RWPE1 (cell line): ENCODE measurements around the gene NLRX1.
A peak's percentile ranks its signal among the peaks of the same experiment; 100 is the strongest.

Experiments used
- CTCF ChIA-PET: fragments of 350-600 bp; sonication (Branson Sonifier 250); formaldehyde crosslinking; extraction: SDS; loops from one replicate; lab custom pipeline; 2021; lab: Yijun Ruan, JAX
- POLR2A ChIA-PET: fragments of 400-600 bp; formaldehyde crosslinking; extraction: SDS; loops from one replicate; lab custom pipeline; 2020; ENCODE audit warnings: antibody characterized with exemption; ENCODE audit not compliant: low non-redundant PET; lab: Yijun Ruan, JAX
- DNase-seq: peaks from one replicate; pipeline ENCODE4 v3.0.0; 2012; ENCODE audit warnings: low spot score
- H3K27ac ChIP-seq: fragments of 450-650 bp; 2 replicates; pipeline ENCODE4 v1.5.1; 2017
- TF ChIP-seq, protein P1 (sequence below): fragments of 450-650 bp; conservative IDR thresholded peaks from 2 replicates; pipeline ENCODE4 v1.5.1; 2017; ENCODE audit warnings: low read depth, mild to moderate bottlenecking

NLRX1 gene

DNA sequence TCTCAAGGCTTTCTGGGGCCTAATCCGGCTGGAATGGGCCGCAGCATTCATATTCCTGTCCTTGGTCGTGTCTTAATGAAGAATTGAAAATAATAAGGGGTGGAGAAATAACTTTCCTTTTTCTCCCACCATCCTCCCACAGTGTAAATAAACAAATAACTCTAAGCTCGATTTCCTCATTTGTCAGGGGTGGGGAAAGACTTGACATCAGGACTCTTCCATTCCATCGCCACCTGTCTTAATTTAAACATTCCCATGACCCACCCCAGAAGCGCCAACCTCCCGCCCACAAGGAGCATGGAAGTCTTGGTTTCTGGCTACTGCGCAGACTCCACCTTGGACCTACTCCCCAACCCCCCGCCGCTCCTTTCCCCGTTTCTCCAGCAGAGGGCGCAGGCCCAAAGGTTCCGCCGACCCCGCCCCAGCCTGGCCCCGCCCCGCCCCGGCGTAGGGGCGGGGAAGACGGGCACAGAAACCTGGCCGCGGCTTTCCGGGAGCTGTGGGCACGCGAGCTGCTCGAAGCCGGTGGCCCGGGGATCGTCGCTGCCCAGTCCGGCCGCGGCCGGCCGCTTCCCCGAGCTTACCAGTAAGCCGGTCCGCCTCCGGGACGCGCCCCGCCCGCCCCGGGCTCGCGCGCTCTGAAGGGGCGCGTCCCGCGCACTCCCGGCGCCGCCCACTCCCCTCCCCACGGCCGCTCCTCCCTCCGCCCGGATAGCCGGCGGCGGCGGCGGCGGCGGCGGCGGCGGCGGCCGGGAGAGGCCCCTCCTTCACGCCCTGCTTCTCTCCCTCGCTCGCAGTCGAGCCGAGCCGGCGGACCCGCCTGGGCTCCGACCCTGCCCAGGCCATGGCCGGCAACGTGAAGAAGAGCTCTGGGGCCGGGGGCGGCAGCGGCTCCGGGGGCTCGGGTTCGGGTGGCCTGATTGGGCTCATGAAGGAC is 37.3 kb downstream of the NLRX1 start, which contains the start of gene CBL:
TSS of gene CBL (plus strand) at position 766 of the 937 bp plus-strand sequence. CDS start at position 845, 79 bp downstream.
- CTCF ChIA-PET, result interaction anchor here (0.5 to 0.9 kb wide), 8 partner anchors 9 to 404 kb away, joined by 3 to 8 read pairs (median 3); partner anchors contain the start of gene C2CD2L
- TF ChIP-seq, protein P1, sequence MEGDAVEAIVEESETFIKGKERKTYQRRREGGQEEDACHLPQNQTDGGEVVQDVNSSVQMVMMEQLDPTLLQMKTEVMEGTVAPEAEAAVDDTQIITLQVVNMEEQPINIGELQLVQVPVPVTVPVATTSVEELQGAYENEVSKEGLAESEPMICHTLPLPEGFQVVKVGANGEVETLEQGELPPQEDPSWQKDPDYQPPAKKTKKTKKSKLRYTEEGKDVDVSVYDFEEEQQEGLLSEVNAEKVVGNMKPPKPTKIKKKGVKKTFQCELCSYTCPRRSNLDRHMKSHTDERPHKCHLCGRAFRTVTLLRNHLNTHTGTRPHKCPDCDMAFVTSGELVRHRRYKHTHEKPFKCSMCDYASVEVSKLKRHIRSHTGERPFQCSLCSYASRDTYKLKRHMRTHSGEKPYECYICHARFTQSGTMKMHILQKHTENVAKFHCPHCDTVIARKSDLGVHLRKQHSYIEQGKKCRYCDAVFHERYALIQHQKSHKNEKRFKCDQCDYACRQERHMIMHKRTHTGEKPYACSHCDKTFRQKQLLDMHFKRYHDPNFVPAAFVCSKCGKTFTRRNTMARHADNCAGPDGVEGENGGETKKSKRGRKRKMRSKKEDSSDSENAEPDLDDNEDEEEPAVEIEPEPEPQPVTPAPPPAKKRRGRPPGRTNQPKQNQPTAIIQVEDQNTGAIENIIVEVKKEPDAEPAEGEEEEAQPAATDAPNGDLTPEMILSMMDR, result peak; percentile 92
- DNase-seq, result peak; percentile 95
- POLR2A ChIA-PET, result interaction anchor here (0.6 kb wide), 1 partner anchor 132 kb away, joined by 3 read pairs; no protein-coding TSS in a partner anchor
- peak within 1 kb of the TSS; percentile 95 for H3K27ac ChIP-seq

DNA sequence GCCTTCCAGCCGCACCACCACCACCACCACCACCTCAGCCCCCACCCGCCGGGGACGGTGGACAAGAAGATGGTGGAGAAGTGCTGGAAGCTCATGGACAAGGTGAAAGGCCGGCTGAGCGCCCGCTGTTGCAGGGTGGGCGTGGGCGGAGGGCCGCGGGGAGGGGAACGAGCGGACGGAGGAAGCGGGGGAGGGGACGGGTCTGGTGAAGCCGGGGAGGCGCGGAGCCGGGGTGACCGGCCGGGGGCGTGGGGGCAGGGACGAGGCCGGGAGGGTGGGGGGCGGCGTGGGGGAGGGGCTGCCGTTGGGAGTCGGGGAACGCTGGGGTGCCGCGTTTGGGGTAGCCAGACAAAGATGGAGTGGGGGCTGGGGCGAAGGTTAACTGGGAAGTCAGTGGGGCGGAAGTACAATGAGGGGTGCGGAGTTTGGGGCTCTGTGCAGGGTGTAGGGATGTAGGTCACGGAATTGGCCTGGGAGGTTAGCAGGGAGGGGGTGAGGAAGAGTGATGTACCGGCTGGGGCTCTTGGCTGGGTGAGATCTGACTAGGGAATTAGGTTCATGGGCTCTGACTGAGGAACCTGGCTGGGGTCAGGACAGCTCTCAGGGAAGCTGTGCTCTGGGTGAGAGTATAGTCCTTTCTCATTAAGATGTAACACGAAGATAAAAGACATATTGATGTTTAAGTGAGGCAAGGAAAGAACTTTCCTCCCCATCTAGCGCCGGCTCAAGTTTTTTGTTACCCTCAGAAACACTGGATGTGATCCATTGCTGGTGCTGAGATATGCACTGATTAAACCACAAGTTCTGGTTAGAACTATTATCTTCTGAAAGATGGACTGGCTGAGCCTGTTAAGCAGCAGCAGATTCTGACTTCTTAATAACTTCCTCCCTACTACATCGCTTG is 38.2 kb downstream of the NLRX1 start:
- ChIA-PET CTCF (interaction anchor here (0.6 to 0.9 kb wide), 5 partner anchors 10 to 131 kb away, joined by 3 read pairs; partner anchors contain the start of gene C2CD2L), POLR2A (no interaction called here)
- peak; percentile 34 for DNase-seq
- H3K27ac ChIP-seq, result peak overlapping the region; percentile 95
- TF ChIP-seq, protein P1, result no peak

DNA sequence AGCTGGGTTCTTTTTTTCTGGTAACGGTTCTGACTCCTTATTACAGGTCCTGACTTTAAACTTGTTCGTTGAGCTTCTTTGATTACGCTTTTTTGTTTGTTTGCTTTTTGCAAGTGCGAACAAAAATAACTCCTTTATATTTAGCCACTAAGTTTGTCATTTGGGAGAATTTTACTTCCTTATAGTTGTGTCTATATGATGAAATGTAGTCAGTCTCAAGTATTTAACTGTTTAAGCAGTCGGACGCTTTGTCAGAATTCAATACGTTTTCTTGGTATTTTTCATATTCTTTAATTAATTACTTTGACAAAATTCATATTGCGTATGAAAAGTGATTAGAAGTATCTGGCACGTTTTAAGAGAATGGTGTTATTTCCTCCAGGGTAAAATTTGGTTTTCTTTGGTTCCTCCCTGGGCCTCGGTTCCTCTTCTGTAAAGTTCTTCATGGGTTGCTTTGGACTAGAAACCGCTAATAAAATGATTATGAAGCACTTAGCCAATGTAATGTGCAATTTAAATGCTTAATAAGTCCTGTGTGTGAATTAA is 39.0 kb downstream of the NLRX1 start:
- DNase-seq, result no peak
- no peak overlapping the region for H3K27ac ChIP-seq
- POLR2A ChIA-PET, result interaction anchor here (0.5 kb wide), 1 partner anchor 122 kb away, joined by 6 read pairs; no protein-coding TSS in a partner anchor
- TF ChIP-seq, protein P1, result no peak
- CTCF ChIA-PET, result no interaction called here

DNA sequence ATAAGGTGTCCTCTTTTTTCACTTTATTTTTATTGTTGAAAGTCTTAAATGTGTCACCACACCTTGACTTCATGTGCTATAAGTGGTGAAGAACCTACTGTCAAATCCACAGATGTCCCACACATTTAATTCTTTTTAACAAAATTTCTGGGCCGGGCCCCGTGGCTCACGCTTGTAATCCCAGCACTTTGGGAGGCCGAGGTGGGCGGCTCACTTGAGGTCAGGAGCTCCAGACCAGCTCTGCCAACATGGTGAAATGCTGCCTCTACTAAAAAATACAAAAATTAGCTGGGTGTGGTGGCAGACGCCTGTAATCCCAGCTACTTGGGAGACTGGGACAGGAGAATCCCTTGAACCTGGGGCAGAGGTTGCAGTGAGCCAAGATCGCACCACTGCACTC is 40.7 kb downstream of the NLRX1 start:
- TF ChIP-seq, protein P1, result no peak
- ChIA-PET POLR2A (no interaction called here), CTCF (interaction anchor here (0.6 to 0.7 kb wide), 2 partner anchors 130 to 245 kb away, joined by 5 to 8 read pairs; no protein-coding TSS in a partner anchor)
- DNase-seq, result no peak
- no peak overlapping the region; the same call in 1 of the 2 replicates for H3K27ac ChIP-seq

DNA sequence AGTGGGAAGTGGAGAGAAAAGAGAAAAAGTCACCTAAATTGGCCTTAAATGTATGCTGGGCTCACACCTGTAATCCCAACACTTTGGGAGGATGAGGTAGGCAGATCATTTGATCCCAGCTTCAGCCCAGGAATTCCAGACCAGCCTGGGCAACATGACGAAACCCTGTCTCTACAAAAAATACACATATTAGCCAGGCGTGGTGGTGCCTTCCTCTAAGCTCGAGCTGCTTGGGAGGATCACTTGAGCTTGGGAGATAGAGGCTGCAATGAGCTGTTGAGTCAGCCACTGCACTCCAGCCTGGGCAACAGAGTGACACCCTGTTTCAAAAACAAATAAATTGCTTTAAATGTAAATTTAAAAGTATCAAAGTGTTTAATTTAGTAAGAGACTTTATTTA is 41.5 kb downstream of the NLRX1 start:
- TF ChIP-seq, protein P1, result no peak
- no peak for DNase-seq
- ChIA-PET CTCF (interaction anchor here (0.6 to 0.7 kb wide), 2 partner anchors 129 to 246 kb away, joined by 5 to 8 read pairs; no protein-coding TSS in a partner anchor), POLR2A (no interaction called here)
- H3K27ac ChIP-seq, result peak overlapping the region; percentile 42
